PFSK-1 (cell line): ENCODE measurements around the gene DENND11.

Experiments used
- FOXP2 ChIP-seq: optimal IDR thresholded peaks from 2 replicates; pipeline ENCODE3; 2011; ENCODE audit warnings: borderline replicate concordance, control low read depth, inconsistent platforms; ENCODE audit not compliant: insufficient read depth; ENCODE audit errors: extremely low read length, extremely low read depth
- POLR2AphosphoS5 ChIP-seq: IDR thresholded peaks from 2 replicates; pipeline ENCODE4 v1.6.1; 2012; ENCODE audit warnings: low read depth, mild to moderate bottlenecking, control low read depth, low read length, moderate library complexity
- SIN3A ChIP-seq: IDR thresholded peaks from 2 replicates; pipeline ENCODE4 v1.6.1; 2012; ENCODE audit warnings: mild to moderate bottlenecking, low read length, moderate library complexity, borderline replicate concordance; ENCODE audit not compliant: insufficient read depth
- TAF1 ChIP-seq: IDR thresholded peaks from 2 replicates; pipeline ENCODE4 v1.6.1; 2012; ENCODE audit warnings: low read length, control low read depth, borderline replicate concordance; ENCODE audit not compliant: insufficient read depth
- TF ChIP-seq, protein P1 (sequence below), 2 experiments: IDR thresholded peaks; 2 replicates each; pipeline versions ENCODE4 v1.6.1 to v1.8.0; 2011 to 2012; ENCODE audit warnings: low read depth in 2 of 2, low read length in 2 of 2, control low read depth in 1 of 2, inconsistent platforms in 1 of 2, mild to moderate bottlenecking in 1 of 2, moderate library complexity in 1 of 2; ENCODE audit not compliant: insufficient read depth in 1 of 2

Gene DENND11

DNA sequence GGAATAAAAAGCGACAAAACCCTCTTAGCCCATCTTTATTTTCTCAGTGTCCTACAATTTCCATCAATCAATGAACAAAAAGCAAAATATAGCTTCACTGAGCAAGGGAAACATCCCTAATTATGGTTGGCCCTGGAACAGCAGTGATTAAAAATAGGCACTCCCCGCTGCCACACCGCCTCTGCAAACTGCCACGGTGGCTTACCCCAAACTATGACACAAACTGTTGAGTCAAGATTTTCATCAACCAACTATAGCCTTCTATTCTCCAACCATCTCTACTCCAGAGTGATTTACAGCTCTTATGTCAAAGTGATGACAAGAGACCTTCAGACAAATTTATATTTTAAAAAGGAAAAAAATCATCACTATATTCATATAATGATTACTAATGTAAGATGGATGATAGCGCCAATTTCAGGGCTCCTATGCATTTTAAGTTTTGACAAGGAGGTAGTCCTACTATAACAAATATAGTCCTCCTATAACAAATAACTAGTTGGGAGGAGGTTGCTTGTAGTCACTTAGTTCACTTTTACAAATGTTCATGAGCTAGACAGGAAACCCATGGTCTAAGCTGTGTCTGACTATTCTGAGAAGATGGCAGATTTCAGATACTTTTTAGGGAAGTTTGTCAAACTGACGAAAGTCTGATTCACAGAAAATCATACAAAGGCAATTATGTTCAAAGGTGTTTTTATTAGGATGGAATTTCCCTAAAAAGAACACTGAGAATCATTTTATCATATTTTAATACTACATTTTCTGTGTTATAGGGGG, 26.3 kb downstream of the DENND11 start:
- TF ChIP-seq TAF1, result no peak

DNA sequence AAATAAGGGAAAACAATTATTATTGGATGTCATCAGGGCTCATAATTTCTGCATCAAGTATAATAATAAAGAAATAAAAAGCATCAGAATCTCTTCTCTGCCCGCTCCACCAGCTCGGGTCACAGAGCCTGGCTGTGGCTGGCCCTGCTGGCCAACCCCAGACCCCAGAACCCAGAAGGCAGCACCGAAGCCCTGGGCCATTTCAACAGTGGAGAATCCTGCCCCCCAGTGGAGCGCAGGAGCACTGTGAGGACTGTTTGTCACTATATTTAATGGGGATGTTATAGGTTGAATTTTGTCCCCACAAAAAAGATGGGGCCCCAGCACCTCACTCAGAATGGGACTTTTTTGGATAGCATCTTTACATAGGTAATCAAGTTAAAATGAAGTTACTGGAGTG, 27.3 kb downstream of the DENND11 start:
- TF ChIP-seq SIN3A, result no peak
- no peak for TF ChIP-seq TAF1
- no peak for TF ChIP-seq FOXP2
- TF ChIP-seq, protein P1, sequence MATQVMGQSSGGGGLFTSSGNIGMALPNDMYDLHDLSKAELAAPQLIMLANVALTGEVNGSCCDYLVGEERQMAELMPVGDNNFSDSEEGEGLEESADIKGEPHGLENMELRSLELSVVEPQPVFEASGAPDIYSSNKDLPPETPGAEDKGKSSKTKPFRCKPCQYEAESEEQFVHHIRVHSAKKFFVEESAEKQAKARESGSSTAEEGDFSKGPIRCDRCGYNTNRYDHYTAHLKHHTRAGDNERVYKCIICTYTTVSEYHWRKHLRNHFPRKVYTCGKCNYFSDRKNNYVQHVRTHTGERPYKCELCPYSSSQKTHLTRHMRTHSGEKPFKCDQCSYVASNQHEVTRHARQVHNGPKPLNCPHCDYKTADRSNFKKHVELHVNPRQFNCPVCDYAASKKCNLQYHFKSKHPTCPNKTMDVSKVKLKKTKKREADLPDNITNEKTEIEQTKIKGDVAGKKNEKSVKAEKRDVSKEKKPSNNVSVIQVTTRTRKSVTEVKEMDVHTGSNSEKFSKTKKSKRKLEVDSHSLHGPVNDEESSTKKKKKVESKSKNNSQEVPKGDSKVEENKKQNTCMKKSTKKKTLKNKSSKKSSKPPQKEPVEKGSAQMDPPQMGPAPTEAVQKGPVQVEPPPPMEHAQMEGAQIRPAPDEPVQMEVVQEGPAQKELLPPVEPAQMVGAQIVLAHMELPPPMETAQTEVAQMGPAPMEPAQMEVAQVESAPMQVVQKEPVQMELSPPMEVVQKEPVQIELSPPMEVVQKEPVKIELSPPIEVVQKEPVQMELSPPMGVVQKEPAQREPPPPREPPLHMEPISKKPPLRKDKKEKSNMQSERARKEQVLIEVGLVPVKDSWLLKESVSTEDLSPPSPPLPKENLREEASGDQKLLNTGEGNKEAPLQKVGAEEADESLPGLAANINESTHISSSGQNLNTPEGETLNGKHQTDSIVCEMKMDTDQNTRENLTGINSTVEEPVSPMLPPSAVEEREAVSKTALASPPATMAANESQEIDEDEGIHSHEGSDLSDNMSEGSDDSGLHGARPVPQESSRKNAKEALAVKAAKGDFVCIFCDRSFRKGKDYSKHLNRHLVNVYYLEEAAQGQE (IDR thresholded peaks at IDR 0.05; ENCODE audit: insufficient read depth in 1 of 2, low read depth in 2 of 2, low read length in 2 of 2), result no peak

DNA sequence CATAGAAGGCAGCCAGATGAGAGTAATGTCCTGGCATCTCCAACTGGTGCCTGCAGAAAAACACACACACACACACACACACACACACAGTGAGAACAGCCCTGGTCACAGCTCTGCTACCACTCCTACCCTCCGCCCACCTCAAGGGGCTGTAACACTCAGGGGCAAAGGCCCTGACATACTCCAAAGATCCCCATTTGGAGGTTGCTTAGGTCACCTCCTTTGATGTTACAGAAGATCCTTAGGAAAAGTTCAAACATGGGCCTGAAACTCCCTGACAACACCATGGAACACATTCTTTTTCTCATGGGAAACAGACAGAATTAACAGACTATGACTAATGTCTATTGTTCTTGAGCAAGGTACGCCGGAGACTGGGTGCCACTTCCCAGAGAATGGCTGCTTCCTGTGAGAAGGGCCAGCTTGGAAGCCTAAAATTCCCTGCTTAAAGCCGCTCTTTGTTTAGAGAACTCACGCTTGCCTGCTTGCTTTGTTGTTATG, 27.7 kb downstream of the DENND11 start:
- TF ChIP-seq, protein P1 (IDR thresholded peaks at IDR 0.05; ENCODE audit: insufficient read depth in 1 of 2, low read depth in 2 of 2, low read length in 2 of 2), result no peak
- TF ChIP-seq POLR2AphosphoS5 (no peak), SIN3A (no peak), FOXP2 (no peak), TAF1 (no peak)

DNA sequence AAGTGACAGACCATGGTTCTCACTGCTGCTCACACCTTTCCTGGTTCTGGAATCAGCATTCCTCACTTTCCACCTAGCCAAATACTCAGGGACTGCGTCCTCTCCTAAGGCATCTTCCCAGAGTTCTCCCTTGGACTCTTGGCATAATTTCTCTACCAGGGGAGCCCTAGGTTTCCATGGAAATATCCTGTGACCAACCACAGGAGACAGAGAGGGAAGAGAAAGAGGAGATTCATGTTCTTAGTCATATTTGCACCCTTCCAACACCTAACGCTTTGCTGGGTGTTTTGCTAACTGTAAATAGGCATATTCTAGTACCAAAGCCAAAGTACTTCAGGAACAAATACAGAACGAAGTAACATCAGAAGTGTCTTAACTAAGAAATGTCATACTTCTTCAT, 28.6 kb downstream of the DENND11 start:
- TF ChIP-seq SIN3A (no peak), POLR2AphosphoS5 (no peak), TAF1 (no peak)
- TF ChIP-seq, protein P1 (IDR thresholded peaks at IDR 0.05; ENCODE audit: insufficient read depth in 1 of 2, low read depth in 2 of 2, low read length in 2 of 2), result no peak

DNA sequence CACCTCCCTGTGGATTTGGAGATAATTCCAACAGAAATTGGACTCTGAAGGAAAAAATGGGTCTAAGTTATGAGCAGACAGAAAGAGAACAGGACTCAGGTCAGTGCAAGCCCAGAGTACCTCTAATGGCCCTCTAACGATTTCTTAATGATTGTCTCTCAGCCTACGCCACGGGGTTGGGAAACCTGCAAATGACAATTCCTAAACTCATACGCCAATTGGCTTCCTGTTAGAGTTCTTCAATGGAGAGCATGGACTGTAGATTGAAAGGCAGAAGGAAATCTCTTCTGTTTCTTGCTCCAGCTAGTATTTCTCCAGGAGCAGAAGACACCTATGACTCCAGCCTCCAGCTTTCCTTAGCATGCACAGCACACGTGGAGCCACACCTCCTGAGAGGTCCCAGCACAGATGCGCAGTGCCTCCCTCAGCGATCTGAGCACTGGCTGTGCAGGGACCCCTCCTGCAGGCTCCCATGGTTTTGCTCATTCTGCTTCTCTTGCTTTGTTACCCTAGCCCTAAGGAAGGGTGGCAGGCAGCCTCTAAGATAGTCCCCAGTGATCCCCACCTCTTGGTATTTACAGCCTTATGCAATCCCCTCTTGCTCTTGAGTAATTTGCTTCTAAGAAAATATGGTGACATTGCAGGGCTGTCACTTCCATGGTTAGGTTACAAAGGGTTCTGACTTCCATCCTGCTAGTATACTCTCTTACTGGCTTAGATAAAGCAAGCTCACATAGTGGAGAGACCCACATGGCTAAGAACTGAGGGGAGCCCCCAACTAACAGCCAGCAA, 30.1 kb downstream of the DENND11 start:
- TF ChIP-seq TAF1 (no peak), FOXP2 (no peak), SIN3A (no peak), POLR2AphosphoS5 (no peak)
- TF ChIP-seq, protein P1 (IDR thresholded peaks at IDR 0.05; ENCODE audit: insufficient read depth in 1 of 2, low read depth in 2 of 2, low read length in 2 of 2), result no peak
